Measurements from ENCODE around the gene F2. TPM values are rescaled to one million over a fixed set of nuclear protein-coding genes. Genes with fewer than 3 reads are reported as not detected.

Gene F2
- total and polyA plus RNA-seq, 2 of the 13 experiments (the other 11 are each of a cell fraction or from before 2014, with no cell fraction given), result 330 to 801 TPM

DNA sequence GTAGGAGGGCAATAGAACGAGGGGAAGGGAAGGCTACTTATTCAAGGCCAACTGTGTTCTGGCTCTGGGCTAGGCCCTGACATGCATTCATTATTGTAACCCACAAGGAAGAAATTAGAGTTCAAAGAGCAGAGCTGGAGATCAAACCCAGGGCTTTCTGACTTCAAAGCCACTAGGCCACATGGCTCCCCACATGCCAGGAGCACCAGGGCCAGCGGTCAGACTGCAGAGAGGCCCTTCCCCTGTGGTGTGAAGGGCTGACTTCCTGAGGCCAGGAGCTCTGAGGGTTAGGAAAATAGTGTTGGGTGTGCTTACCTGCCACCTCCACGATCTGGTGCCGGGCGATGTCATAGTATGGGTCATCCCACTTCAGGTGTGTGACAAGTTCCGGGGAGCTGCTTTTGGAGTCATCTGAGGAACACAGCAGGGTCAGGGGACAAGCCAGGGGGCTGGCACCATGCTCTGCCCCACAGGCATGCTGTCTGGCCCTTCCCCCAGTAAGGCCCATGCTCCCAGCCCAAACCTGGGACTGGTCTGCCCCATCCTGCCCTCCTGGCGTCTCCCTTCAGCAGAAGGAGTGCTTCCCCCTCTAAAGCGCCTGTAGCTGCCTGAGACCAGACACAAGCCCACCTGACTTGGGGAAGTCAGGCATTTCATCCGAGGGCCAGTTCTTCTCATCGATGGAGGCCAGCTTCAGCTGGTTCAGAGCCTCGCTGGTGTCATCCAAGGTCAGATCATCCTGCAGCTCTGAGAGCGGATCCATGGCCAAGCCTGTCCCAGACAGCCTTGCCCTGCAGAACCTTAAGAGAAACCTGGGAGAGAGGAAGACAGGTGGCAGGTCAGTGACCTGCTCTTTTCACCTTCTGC lies 23.4 kb upstream of the F2 start (continued):
- TF ChIP-seq ETV5 (CRISPR knock-in tag; IDR thresholded peaks at IDR 0.05; ENCODE audit: borderline replicate concordance) (peak; percentile 37; the same call in 1 of the 2 replicates), ZNF30 (CRISPR knock-in tag; IDR thresholded peaks at IDR 0.05) (no peak), DR1 (CRISPR knock-in tag; IDR thresholded peaks at IDR 0.05) (no peak), MEIS2 (CRISPR knock-in tag; IDR thresholded peaks at IDR 0.05) (peak; percentile 66), NFRKB (IDR thresholded peaks at IDR 0.05) (no peak), TGIF2 (CRISPR knock-in tag; IDR thresholded peaks at IDR 0.05) (peak; percentile 84), CBX5 (CRISPR knock-in tag; IDR thresholded peaks at IDR 0.05; ENCODE audit: borderline replicate concordance) (no peak), ZFYVE20 (CRISPR knock-in tag; IDR thresholded peaks at IDR 0.05; ENCODE audit: borderline replicate concordance, low read depth) (no peak)
- TF ChIP-seq, protein P1, sequence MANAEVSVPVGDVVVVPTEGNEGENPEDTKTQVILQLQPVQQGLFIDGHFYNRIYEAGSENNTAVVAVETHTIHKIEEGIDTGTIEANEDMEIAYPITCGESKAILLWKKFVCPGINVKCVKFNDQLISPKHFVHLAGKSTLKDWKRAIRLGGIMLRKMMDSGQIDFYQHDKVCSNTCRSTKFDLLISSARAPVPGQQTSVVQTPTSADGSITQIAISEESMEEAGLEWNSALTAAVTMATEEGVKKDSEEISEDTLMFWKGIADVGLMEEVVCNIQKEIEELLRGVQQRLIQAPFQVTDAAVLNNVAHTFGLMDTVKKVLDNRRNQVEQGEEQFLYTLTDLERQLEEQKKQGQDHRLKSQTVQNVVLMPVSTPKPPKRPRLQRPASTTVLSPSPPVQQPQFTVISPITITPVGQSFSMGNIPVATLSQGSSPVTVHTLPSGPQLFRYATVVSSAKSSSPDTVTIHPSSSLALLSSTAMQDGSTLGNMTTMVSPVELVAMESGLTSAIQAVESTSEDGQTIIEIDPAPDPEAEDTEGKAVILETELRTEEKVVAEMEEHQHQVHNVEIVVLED (CRISPR knock-in tag; IDR thresholded peaks at IDR 0.05; ENCODE audit: borderline replicate concordance), result no peak
- TF ChIP-seq, protein P2, sequence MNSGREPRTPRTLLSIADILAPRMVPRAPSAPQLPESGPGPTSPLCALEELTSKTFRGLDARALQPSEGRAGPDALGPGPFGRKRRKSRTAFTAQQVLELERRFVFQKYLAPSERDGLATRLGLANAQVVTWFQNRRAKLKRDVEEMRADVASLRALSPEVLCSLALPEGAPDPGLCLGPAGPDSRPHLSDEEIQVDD (CRISPR knock-in tag; IDR thresholded peaks at IDR 0.05; ENCODE audit: borderline replicate concordance), result peak; percentile 40; the same call in 1 of the 2 replicates
- TF ChIP-seq, protein P3, sequence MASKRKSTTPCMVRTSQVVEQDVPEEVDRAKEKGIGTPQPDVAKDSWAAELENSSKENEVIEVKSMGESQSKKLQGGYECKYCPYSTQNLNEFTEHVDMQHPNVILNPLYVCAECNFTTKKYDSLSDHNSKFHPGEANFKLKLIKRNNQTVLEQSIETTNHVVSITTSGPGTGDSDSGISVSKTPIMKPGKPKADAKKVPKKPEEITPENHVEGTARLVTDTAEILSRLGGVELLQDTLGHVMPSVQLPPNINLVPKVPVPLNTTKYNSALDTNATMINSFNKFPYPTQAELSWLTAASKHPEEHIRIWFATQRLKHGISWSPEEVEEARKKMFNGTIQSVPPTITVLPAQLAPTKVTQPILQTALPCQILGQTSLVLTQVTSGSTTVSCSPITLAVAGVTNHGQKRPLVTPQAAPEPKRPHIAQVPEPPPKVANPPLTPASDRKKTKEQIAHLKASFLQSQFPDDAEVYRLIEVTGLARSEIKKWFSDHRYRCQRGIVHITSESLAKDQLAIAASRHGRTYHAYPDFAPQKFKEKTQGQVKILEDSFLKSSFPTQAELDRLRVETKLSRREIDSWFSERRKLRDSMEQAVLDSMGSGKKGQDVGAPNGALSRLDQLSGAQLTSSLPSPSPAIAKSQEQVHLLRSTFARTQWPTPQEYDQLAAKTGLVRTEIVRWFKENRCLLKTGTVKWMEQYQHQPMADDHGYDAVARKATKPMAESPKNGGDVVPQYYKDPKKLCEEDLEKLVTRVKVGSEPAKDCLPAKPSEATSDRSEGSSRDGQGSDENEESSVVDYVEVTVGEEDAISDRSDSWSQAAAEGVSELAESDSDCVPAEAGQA (IDR thresholded peaks at IDR 0.05; ENCODE audit: low read depth), result no peak
- TF ChIP-seq, protein P3 (CRISPR knock-in tag; IDR thresholded peaks at IDR 0.05; ENCODE audit: borderline replicate concordance), result no peak
- TF ChIP-seq, protein P4, sequence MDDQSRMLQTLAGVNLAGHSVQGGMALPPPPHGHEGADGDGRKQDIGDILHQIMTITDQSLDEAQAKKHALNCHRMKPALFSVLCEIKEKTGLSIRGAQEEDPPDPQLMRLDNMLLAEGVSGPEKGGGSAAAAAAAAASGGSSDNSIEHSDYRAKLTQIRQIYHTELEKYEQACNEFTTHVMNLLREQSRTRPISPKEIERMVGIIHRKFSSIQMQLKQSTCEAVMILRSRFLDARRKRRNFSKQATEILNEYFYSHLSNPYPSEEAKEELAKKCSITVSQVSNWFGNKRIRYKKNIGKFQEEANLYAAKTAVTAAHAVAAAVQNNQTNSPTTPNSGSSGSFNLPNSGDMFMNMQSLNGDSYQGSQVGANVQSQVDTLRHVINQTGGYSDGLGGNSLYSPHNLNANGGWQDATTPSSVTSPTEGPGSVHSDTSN (CRISPR knock-in tag; IDR thresholded peaks at IDR 0.05; ENCODE audit: borderline replicate concordance), result no peak
- TF ChIP-seq, protein P5, sequence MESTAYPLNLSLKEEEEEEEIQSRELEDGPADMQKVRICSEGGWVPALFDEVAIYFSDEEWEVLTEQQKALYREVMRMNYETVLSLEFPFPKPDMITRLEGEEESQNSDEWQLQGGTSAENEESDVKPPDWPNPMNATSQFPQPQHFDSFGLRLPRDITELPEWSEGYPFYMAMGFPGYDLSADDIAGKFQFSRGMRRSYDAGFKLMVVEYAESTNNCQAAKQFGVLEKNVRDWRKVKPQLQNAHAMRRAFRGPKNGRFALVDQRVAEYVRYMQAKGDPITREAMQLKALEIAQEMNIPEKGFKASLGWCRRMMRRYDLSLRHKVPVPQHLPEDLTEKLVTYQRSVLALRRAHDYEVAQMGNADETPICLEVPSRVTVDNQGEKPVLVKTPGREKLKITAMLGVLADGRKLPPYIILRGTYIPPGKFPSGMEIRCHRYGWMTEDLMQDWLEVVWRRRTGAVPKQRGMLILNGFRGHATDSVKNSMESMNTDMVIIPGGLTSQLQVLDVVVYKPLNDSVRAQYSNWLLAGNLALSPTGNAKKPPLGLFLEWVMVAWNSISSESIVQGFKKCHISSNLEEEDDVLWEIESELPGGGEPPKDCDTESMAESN (CRISPR knock-in tag; conservative IDR thresholded peaks at IDR 0.05), result no peak
- TF ChIP-seq, protein P6, sequence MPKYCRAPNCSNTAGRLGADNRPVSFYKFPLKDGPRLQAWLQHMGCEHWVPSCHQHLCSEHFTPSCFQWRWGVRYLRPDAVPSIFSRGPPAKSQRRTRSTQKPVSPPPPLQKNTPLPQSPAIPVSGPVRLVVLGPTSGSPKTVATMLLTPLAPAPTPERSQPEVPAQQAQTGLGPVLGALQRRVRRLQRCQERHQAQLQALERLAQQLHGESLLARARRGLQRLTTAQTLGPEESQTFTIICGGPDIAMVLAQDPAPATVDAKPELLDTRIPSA (CRISPR knock-in tag; IDR thresholded peaks at IDR 0.05; ENCODE audit: borderline replicate concordance), result no peak
- TF ChIP-seq, protein P7, sequence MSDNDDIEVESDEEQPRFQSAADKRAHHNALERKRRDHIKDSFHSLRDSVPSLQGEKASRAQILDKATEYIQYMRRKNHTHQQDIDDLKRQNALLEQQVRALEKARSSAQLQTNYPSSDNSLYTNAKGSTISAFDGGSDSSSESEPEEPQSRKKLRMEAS (IDR thresholded peaks at IDR 0.05), result peak; percentile 99
